ENCODE measurements around the gene SLC25A2. TPM values are rescaled to one million over a fixed set of nuclear protein-coding genes. Genes with fewer than 3 reads are reported as not detected.
"Not testable (repeated sequence)": the region's sequence is repeated elsewhere in the genome, so short reads cannot be mapped to it uniquely, and the experiment has no call there.

Gene SLC25A2
- total RNA-seq, 1 experiment from 2014 or later, result not detected

DNA sequence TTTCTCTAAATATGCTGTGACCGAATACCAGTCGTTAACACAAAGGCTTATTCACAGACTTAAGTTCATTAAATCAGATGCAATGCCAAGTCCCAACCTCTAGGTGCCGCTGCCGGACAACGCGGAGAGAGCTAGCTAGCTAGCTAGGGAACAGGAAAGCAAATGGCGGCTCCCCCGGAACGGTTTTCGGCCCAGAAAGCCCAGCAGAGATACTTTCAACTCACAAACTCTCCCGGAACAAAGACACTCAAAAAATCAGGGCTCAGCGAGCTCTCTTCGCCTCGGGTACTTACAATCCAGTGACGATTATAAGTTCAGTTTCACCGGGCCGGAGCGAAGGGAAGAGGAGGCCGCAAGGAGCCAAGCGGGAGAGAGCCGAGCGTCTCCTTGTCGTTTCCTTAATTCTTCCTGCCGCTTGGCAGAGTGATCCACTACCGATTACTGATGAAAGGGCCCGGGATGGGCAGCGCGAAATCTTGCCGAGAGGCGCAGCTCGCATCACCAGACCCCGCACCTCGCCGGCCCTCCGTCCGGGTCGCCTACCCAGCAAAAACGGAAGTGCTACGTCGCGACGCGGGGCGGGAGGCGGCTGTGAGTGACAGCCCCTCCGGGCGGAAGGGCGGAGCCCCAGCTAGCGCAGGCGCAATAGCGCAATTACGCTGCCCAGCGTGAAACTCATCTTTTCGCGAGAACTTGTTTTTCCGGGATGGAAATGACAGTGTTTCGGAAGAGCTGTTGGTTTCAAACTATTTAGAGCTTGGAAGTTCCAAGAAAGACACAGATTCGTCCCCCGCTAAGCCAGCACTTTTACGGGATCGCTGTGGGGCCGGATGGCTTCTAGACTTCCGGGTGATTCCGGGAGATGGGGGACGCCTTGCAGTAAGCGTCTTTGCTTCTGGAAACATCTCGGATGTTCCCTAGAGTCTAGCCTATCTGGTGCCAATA lies 16.6 kb upstream of the SLC25A2 start, which contains the start of gene TAF7:
Gene TAF7 (minus strand): TSS at position 560 of the 945 bp plus-strand sequence. CDS start 740 bp downstream, outside the sequence.
- in situ Hi-C loops (cut with HindIII; ENCODE audit: low pct_unique_long_range_greater_than_20kb, low sequenced_read_pairs), result no loop called here
- peak; percentile 90 for DNase-seq (ENCODE audit: low read depth)

DNA sequence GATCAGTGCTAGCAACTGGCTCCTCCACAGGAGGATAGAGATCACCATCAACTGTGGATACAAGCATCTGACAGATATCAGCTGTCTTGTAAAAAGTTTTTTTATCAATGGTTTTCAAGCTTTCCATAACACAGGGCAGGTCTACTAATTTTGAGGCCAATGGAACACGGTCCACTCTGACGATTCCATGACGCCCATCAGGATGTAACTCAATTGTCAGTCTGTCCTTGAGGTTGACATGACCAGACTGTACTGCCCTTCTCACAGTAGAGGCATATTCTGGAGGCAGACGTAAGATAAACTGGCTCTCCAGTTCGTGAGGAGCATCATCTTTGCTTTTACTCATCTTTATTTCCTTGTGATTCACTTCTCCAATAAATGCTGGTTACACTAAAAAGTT lies 15.8 kb upstream of the SLC25A2 start:
- in situ Hi-C loops (cut with HindIII; ENCODE audit: low pct_unique_long_range_greater_than_20kb, low sequenced_read_pairs), result no loop called here
- DNase-seq (ENCODE audit: low read depth), result no peak

DNA sequence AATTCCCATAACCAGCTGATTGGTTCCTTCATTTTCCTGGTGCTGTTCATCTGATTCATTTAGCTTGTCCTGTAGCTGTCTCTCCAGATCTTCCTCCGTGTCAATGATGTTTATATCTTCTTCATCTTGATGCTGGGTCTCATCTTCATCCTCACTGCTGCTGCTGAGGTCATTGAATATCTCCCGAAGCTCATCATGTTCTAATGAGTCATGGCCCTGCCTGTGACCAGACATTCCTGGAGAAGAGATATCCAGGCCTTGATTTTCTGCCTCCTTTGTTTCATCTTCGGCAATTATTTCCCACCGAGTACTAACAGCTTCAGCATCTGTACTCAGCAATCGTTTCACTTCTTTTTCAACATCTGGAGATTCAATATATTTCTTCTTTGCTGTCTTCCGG lies 15.4 kb upstream of the SLC25A2 start:
- no peak for DNase-seq (ENCODE audit: low read depth)
- in situ Hi-C loops (cut with HindIII; ENCODE audit: low pct_unique_long_range_greater_than_20kb, low sequenced_read_pairs), result no loop called here

DNA sequence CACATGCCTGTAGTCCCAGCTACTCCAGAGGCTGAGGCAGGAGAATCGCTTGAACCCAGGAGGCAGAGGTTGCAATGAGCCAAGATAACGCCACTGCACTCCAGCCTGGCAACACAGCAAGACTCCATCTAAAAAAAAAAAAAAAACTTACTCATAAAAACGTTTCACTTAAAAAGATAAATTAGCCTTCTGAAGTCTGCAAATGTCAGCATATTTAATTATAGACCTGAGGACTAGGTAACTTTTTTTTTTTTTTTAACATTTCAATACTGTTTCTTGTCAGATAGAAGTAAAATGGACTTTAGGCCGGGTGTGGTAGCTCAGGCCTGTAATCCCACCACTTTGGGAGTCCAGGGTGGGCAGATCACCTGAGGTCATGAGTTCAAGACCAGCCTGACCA lies 13.1 kb upstream of the SLC25A2 start:
- in situ Hi-C loops (cut with HindIII; ENCODE audit: low pct_unique_long_range_greater_than_20kb, low sequenced_read_pairs), result not testable (repeated sequence)

DNA sequence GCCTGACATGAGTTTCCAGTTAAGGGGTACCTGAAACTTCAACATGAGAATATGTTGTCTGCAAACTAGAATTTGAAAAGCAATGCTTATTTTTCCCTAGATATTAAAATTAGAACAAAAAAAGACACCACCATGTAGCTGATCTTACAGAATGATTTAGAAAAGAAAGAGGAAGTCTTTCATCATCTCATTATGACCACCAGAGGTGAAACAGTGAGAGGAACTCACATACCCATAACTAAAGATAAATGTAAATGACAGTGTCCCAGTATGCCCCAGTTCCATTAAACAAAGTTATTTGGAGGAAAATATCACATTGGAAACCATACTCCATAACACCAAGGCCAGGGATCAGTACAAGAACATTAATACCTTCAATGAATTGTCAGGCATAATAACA lies 9.9 kb upstream of the SLC25A2 start:
- DNase-seq (ENCODE audit: low read depth), result no peak
- in situ Hi-C loops (cut with HindIII; ENCODE audit: low pct_unique_long_range_greater_than_20kb, low sequenced_read_pairs), result no loop called here

More for the DNA sequence above, 13.1 kb upstream of the SLC25A2 start:
- not testable (repeated sequence) for DNase-seq (ENCODE audit: low read depth)

DNA sequence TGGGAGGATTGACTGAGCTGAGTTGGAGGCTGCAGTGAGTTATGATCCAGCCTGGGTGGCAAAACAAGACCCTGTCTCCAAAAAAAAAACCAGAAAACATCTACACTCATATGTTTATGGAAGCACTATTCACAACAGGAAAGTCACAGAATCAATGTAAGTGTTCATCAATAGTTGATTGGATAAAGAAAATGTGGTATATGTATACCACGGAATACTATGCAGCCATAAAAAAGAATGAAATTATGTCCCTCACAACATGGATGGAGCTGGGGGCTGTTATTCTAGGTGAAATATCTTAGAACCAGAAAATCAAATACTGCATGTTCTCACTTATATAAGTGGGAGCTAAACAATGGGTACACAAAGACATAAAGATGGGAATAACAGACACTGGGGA lies 2.8 kb upstream of the SLC25A2 start:
- DNase-seq (ENCODE audit: low read depth), result no peak
- in situ Hi-C loops (cut with HindIII; ENCODE audit: low pct_unique_long_range_greater_than_20kb, low sequenced_read_pairs), result no loop called here

DNA sequence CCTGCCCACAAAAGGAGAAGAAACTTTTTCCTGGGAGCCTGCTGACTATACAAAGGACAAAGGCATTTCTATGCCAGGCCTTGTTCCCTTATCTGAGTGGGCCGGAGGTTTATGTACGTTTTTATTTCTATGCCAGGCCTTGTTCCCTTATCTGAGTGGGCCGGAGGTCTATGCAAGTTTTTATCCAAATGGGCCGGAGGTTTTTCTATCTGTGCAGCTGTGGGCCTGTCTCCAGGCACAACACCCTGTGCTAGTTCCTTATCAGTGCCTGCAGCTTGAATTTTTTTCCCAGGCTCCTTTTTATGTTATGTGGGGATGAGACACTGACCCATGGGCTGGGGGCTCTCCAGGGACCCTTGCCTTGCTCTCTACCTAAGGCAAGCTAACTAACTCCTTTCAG lies 5.5 kb downstream of the SLC25A2 start:
- in situ Hi-C loops (cut with HindIII; ENCODE audit: low pct_unique_long_range_greater_than_20kb, low sequenced_read_pairs), result no loop called here
- DNase-seq (ENCODE audit: low read depth), result no peak

DNA sequence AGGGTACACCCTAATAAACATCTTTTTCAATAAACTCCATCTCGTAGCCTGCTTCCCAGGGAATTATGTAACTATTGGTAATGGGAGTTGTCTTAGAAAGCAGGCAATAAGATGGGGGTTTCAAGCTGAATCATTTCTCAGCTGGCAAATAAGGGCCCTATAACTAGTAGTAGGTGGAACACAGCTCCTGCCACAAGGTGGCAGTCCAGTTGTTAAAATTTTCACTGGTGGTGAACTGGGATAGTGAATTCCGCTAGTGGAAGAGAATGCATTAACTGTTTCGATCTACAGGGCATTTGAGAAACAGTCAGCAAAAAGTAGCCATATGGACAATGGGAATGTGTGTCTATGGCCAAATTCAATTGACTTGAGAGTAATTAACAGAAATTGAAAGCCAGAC lies 30.9 kb downstream of the SLC25A2 start:
- DNase-seq (ENCODE audit: low read depth), result no peak
- in situ Hi-C loops (cut with HindIII; ENCODE audit: low pct_unique_long_range_greater_than_20kb, low sequenced_read_pairs), result no loop called here

DNA sequence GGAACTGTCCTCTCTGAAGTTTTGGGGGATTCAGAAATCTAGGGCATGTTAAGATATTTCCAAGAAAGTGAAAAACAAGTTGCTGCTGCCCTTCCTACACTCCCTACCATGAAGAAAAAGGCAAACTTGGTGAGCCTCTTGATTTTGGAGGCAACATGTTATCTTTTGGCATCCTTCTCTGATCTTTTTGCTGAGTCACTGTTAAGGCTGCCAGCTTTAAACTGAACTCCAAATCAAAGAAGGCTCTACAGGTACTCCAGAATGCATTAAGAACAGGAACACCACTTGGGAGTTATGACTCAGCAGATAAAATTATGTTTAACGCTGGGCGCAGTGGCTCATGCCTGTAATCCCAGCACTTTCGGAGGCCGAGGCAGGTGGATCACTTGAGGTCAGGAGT lies 34.7 kb downstream of the SLC25A2 start:
- DNase-seq (ENCODE audit: low read depth), result no peak
- in situ Hi-C loops (cut with HindIII; ENCODE audit: low pct_unique_long_range_greater_than_20kb, low sequenced_read_pairs), result no loop called here

DNA sequence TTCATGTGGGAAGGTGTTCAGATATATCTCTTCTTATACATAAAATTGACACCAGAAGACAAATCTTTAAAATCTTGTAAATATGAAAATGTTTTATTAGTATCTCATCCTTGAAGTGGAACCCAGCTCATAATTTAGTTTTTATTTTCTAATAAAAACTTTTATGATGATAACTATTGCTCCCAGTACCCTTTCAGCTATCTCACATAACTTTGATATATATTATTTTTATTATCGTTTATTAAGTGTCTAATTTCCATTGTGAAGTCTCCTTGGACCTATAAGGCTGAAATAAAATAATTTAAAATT lies 42.7 kb downstream of the SLC25A2 start:
- in situ Hi-C loops (cut with HindIII; ENCODE audit: low pct_unique_long_range_greater_than_20kb, low sequenced_read_pairs), result no loop called here
- no peak for DNase-seq (ENCODE audit: low read depth)

DNA sequence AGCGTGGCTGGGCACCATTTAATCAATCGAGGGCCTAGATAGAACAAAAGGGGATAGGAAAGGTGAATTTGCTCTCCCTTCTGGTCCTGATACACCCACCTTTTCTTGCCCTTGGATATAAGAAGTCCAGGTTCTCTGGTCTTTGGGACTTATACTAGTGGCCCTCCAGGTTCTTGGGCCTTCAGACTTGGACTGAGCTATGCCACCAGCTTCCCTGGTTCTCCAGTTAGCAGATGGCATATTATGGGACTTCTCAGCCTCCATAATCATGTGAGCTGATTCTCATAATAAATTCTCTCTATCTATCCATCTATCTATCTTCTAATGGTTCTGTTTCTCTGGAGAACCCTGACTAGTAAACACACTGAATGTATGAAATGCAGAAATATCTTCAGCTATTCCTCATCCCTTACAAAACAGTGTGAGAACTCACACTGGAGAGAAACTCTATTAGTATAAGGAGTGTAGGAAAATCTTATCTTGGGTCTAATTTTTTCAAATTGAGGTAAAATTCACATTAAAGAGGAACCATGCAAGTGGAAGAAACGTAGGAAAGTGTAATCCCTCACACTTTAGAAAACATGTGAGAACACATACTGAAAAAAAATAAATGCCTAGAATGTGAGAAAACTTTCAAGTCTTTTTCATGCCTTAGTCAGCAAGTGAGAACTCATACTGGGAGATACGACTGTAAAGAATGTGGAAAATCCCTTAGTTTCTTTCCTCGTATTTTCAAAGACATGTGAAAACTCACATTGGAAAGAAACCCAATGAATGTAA lies 43.2 kb downstream of the SLC25A2 start:
- peak; percentile 35 for DNase-seq (ENCODE audit: low read depth)
- in situ Hi-C loops (cut with HindIII; ENCODE audit: low pct_unique_long_range_greater_than_20kb, low sequenced_read_pairs), result no loop called here

DNA sequence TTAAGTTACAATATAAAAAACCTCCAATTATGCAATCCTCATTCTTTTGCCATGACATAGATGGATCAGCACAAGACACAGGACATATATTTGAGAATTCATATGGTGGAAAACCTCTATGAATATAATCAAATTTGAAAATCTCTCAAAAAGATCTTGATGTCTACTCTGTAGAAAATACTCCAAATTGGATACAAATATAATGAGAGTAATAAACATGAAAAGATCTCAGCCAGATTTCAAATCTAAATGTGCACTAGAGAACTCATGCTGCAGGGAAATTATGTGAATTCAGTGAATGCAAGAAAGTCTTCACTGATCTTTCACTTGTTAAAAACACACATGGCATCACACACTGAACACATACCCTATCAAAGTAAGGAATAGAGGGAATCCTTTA lies 44.9 kb downstream of the SLC25A2 start:
- in situ Hi-C loops (cut with HindIII; ENCODE audit: low pct_unique_long_range_greater_than_20kb, low sequenced_read_pairs), result no loop called here
- no peak for DNase-seq (ENCODE audit: low read depth)

DNA sequence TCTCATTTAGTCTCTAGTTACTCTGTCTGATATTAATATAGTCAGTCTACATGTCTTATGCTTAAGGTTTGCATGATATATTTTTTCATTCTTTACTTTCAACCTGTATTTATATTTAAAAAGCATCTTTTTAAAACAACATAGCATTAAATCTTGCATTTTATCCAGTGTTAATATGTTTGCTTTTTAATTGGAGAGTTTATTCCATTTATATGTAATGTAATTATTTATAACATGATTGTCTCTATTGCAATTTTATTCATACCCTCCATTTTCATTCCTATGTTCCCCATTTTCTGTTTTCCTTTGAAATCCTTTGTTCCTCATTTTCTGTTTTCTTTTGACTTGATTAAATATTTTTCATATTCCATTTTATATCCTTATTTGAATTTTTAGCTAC lies 45.4 kb downstream of the SLC25A2 start:
- DNase-seq (ENCODE audit: low read depth), result no peak

More for the DNA sequence above, 45.4 kb downstream of the SLC25A2 start:
- in situ Hi-C loops (cut with HindIII; ENCODE audit: low pct_unique_long_range_greater_than_20kb, low sequenced_read_pairs), result no loop called here

Other genes with a start within 250 kb of the SLC25A2 start
- not detected in 2 replicates for gene PCDHB2, start 209.4 kb downstream of the SLC25A2 start, total RNA-seq (2014; rRNA removed; shearing (Covaris generic); ENCODE audit: low replicate concordance)
- gene PCDHB3, start 203.6 kb downstream of the SLC25A2 start, total RNA-seq (2014; rRNA removed; shearing (Covaris generic); ENCODE audit: low replicate concordance), result not detected in 2 replicates
- not detected in 2 replicates for gene PCDHB4, start 182.2 kb downstream of the SLC25A2 start, total RNA-seq (2014; rRNA removed; shearing (Covaris generic); ENCODE audit: low replicate concordance)
- 13.9 and 17.1 TPM in 2 replicates for gene PCDHB5, start 168.8 kb downstream of the SLC25A2 start, total RNA-seq (2014; rRNA removed; shearing (Covaris generic); ENCODE audit: low replicate concordance)
- not detected in 2 replicates for gene PCDHB6, start 154.0 kb downstream of the SLC25A2 start, total RNA-seq (2014; rRNA removed; shearing (Covaris generic); ENCODE audit: low replicate concordance)
- 0.90 and 1.2 TPM in 2 replicates for gene PCDHB7, start 131.4 kb downstream of the SLC25A2 start, total RNA-seq (2014; rRNA removed; shearing (Covaris generic); ENCODE audit: low replicate concordance)
- not detected in 2 replicates for gene PCDHB8, start 126.3 kb downstream of the SLC25A2 start, total RNA-seq (2014; rRNA removed; shearing (Covaris generic); ENCODE audit: low replicate concordance)
- gene PCDHB16, start 121.7 kb downstream of the SLC25A2 start, total RNA-seq (2014; rRNA removed; shearing (Covaris generic); ENCODE audit: low replicate concordance), result 3.1 and 4.1 TPM in 2 replicates
- gene PCDHB9, start 116.9 kb downstream of the SLC25A2 start, total RNA-seq (2014; rRNA removed; shearing (Covaris generic); ENCODE audit: low replicate concordance), result 1.1 and 1.6 TPM in 2 replicates
- gene PCDHB10, start 111.7 kb downstream of the SLC25A2 start, total RNA-seq (2014; rRNA removed; shearing (Covaris generic); ENCODE audit: low replicate concordance), result 0.41 and 1.2 TPM in 2 replicates
- 0.61 TPM in 1 of 2 replicates, not detected in the other for gene PCDHB11, start 104.4 kb downstream of the SLC25A2 start, total RNA-seq (2014; rRNA removed; shearing (Covaris generic); ENCODE audit: low replicate concordance)
- gene PCDHB12, start 95.3 kb downstream of the SLC25A2 start, total RNA-seq (2014; rRNA removed; shearing (Covaris generic); ENCODE audit: low replicate concordance), result 0.35 TPM in 1 of 2 replicates, not detected in the other
- gene PCDHB13, start 90.1 kb downstream of the SLC25A2 start, total RNA-seq (2014; rRNA removed; shearing (Covaris generic); ENCODE audit: low replicate concordance), result 0.44 and 0.93 TPM in 2 replicates
- 0.29 and 7.7 TPM in 2 replicates for gene PCDHB14, start 80.7 kb downstream of the SLC25A2 start, total RNA-seq (2014; rRNA removed; shearing (Covaris generic); ENCODE audit: low replicate concordance)
- gene PCDHB15, start 58.7 kb downstream of the SLC25A2 start, total RNA-seq (2014; rRNA removed; shearing (Covaris generic); ENCODE audit: low replicate concordance), result not detected in 2 replicates
- 103 and 109 TPM in 2 replicates for gene TAF7, start 16.7 kb upstream of the SLC25A2 start, total RNA-seq (2014; rRNA removed; shearing (Covaris generic); ENCODE audit: low replicate concordance)
- gene PCDHGA1, start 26.5 kb upstream of the SLC25A2 start, total RNA-seq (2014; rRNA removed; shearing (Covaris generic); ENCODE audit: low replicate concordance), result 0.07 TPM in 1 of 2 replicates, not detected in the other
- gene PCDHGA2, start 34.7 kb upstream of the SLC25A2 start, total RNA-seq (2014; rRNA removed; shearing (Covaris generic); ENCODE audit: low replicate concordance), result not detected in 2 replicates
- gene PCDHGA3, start 39.8 kb upstream of the SLC25A2 start, total RNA-seq (2014; rRNA removed; shearing (Covaris generic); ENCODE audit: low replicate concordance), result not detected in 2 replicates
- gene PCDHGB1, start 46.0 kb upstream of the SLC25A2 start, total RNA-seq (2014; rRNA removed; shearing (Covaris generic); ENCODE audit: low replicate concordance), result 0.06 TPM in 1 of 2 replicates, not detected in the other
- not detected in 2 replicates for gene PCDHGA4, start 51.0 kb upstream of the SLC25A2 start, total RNA-seq (2014; rRNA removed; shearing (Covaris generic); ENCODE audit: low replicate concordance)
- 0.34 TPM in 1 of 2 replicates, not detected in the other for gene PCDHGB2, start 55.9 kb upstream of the SLC25A2 start, total RNA-seq (2014; rRNA removed; shearing (Covaris generic); ENCODE audit: low replicate concordance)
- gene PCDHGA5, start 60.1 kb upstream of the SLC25A2 start, total RNA-seq (2014; rRNA removed; shearing (Covaris generic); ENCODE audit: low replicate concordance), result 0.24 TPM in 1 of 2 replicates, not detected in the other
- gene PCDHGB3, start 66.2 kb upstream of the SLC25A2 start, total RNA-seq (2014; rRNA removed; shearing (Covaris generic); ENCODE audit: low replicate concordance), result not detected in 2 replicates
- 1.6 TPM in 1 of 2 replicates, not detected in the other for gene PCDHGA6, start 69.8 kb upstream of the SLC25A2 start, total RNA-seq (2014; rRNA removed; shearing (Covaris generic); ENCODE audit: low replicate concordance)
- not detected in 2 replicates for gene PCDHGA7, start 78.7 kb upstream of the SLC25A2 start, total RNA-seq (2014; rRNA removed; shearing (Covaris generic); ENCODE audit: low replicate concordance)
- gene PCDHGB4, start 83.6 kb upstream of the SLC25A2 start, total RNA-seq (2014; rRNA removed; shearing (Covaris generic); ENCODE audit: low replicate concordance), result not detected in 2 replicates
- not detected in 2 replicates for gene PCDHGA8, start 88.6 kb upstream of the SLC25A2 start, total RNA-seq (2014; rRNA removed; shearing (Covaris generic); ENCODE audit: low replicate concordance)
- gene PCDHGB5, start 93.9 kb upstream of the SLC25A2 start, total RNA-seq (2014; rRNA removed; shearing (Covaris generic); ENCODE audit: low replicate concordance), result not detected in 2 replicates
- gene PCDHGA9, start 98.7 kb upstream of the SLC25A2 start, total RNA-seq (2014; rRNA removed; shearing (Covaris generic); ENCODE audit: low replicate concordance), result not detected in 2 replicates
- 0.75 and 1.3 TPM in 2 replicates for gene PCDHGB6, start 104.0 kb upstream of the SLC25A2 start, total RNA-seq (2014; rRNA removed; shearing (Covaris generic); ENCODE audit: low replicate concordance)
- 0.14 TPM in 1 of 2 replicates, not detected in the other for gene PCDHGA10, start 108.9 kb upstream of the SLC25A2 start, total RNA-seq (2014; rRNA removed; shearing (Covaris generic); ENCODE audit: low replicate concordance)
- 0.03 and 0.64 TPM in 2 replicates for gene PCDHGB7, start 113.6 kb upstream of the SLC25A2 start, total RNA-seq (2014; rRNA removed; shearing (Covaris generic); ENCODE audit: low replicate concordance)
- gene PCDHGA11, start 117.0 kb upstream of the SLC25A2 start, total RNA-seq (2014; rRNA removed; shearing (Covaris generic); ENCODE audit: low replicate concordance), result not detected in 2 replicates
- gene PCDHGA12, start 126.5 kb upstream of the SLC25A2 start, total RNA-seq (2014; rRNA removed; shearing (Covaris generic); ENCODE audit: low replicate concordance), result not detected in 2 replicates
- gene PCDHGC3, start 171.9 kb upstream of the SLC25A2 start, total RNA-seq (2014; rRNA removed; shearing (Covaris generic); ENCODE audit: low replicate concordance), result 15.4 and 27.2 TPM in 2 replicates
- not detected in 2 replicates for gene PCDHGC4, start 181.0 kb upstream of the SLC25A2 start, total RNA-seq (2014; rRNA removed; shearing (Covaris generic); ENCODE audit: low replicate concordance)
- gene PCDHGC5, start 185.0 kb upstream of the SLC25A2 start, total RNA-seq (2014; rRNA removed; shearing (Covaris generic); ENCODE audit: low replicate concordance), result not detected in 2 replicates